IPS-NIHi11 (cell line): Measurements from ENCODE around the gene EFS.
A peak's percentile ranks its signal among the peaks of the same experiment; 100 is the strongest.
"Not testable (repeated sequence)": the region's sequence is repeated elsewhere in the genome, so short reads cannot be mapped to it uniquely, and the experiment has no call there.

Experiments
- DNase-seq: peaks from one replicate; pipeline ENCODE4 v3.0.0; 2012; ENCODE audit warnings: mixed read lengths, low spot score

Gene EFS

GRCh38 chr14:23399136-23399535 is 34.2 kb upstream of the EFS start:
- DNase-seq: no peak

GRCh38 chr14:23398348-23398747 is 33.4 kb upstream of the EFS start:
- no peak for DNase-seq

- no peak for DNase-seq
Observed at GRCh38 chr14:23396781-23397407, 31.9 kb upstream of the EFS start.

- no peak for DNase-seq
Observed at GRCh38 chr14:23396126-23396525, 31.2 kb upstream of the EFS start.

GRCh38 chr14:23392613-23393012 is 27.6 kb upstream of the EFS start:
- no peak for DNase-seq

GRCh38 chr14:23389871-23390270 is 24.9 kb upstream of the EFS start:
- DNase-seq: not testable (repeated sequence)

GRCh38 chr14:23389396-23389795 is 24.4 kb upstream of the EFS start:
- no peak for DNase-seq

GRCh38 chr14:23388996-23389395 is 24.0 kb upstream of the EFS start:
- no peak for DNase-seq

GRCh38 chr14:23387916-23388882 is 23.2 kb upstream of the EFS start:
- DNase-seq: no peak

GRCh38 chr14:23386999-23387398 is 22.0 kb upstream of the EFS start:
- no peak for DNase-seq

- not testable (repeated sequence) for DNase-seq
Observed at GRCh38 chr14:23386266-23386657, 21.3 kb upstream of the EFS start.

- no peak for DNase-seq
Observed at GRCh38 chr14:23385642-23386265, 20.8 kb upstream of the EFS start.

GRCh38 chr14:23385244-23385641 is 20.3 kb upstream of the EFS start:
- no peak for DNase-seq

GRCh38 chr14:23384364-23385080 is 19.6 kb upstream of the EFS start:
- DNase-seq: no peak

GRCh38 chr14:23382731-23383440 is 17.9 kb upstream of the EFS start:
- DNase-seq: no peak

GRCh38 chr14:23382276-23382675 is 17.3 kb upstream of the EFS start:
- DNase-seq: no peak

- no peak for DNase-seq
Observed at GRCh38 chr14:23381871-23382270, 16.9 kb upstream of the EFS start.

GRCh38 chr14:23380976-23381375 is 16.0 kb upstream of the EFS start:
- no peak for DNase-seq

- DNase-seq: no peak
Observed at GRCh38 chr14:23380197-23380914, 15.4 kb upstream of the EFS start.

- peak; percentile 84 for DNase-seq
Observed at GRCh38 chr14:23379366-23380196, 14.6 kb upstream of the EFS start.
